CD1c-positive myeloid dendritic cell (primary cell): ENCODE measurements around the gene WDR5.

Experiments used
- DNase-seq: peaks from one replicate; pipeline ENCODE4 v3.0.0-alpha.2; 2016; ENCODE audit errors: extremely low spot score

WDR5 gene

GRCh38 chr9:134158753-134159392, 23.0 kb downstream of the WDR5 start:
- DNase-seq = no peak

- no peak for DNase-seq
Measured at GRCh38 chr9:134159566-134160245, 23.8 kb downstream of the WDR5 start.

GRCh38 chr9:134161647-134162046, 25.8 kb downstream of the WDR5 start:
- DNase-seq = no peak

- no peak for DNase-seq
Measured at GRCh38 chr9:134162212-134162775, 26.4 kb downstream of the WDR5 start.

- DNase-seq = no peak
Measured at GRCh38 chr9:134162926-134163370, 27.1 kb downstream of the WDR5 start.

- DNase-seq = peak; percentile 54
Measured at GRCh38 chr9:134163371-134164196, 27.7 kb downstream of the WDR5 start.

GRCh38 chr9:134164879-134165278, 29.0 kb downstream of the WDR5 start:
- DNase-seq = no peak

- DNase-seq = no peak
Measured at GRCh38 chr9:134165357-134166315, 29.8 kb downstream of the WDR5 start.

GRCh38 chr9:134166374-134166773, 30.5 kb downstream of the WDR5 start:
- DNase-seq = no peak

GRCh38 chr9:134167530-134167931, 31.6 kb downstream of the WDR5 start:
- no peak for DNase-seq

- DNase-seq = no peak
Measured at GRCh38 chr9:134168757-134169550, 33.1 kb downstream of the WDR5 start.

- no peak for DNase-seq
Measured at GRCh38 chr9:134169724-134170401, 34.0 kb downstream of the WDR5 start.

GRCh38 chr9:134170532-134171315, 34.8 kb downstream of the WDR5 start:
- no peak for DNase-seq

GRCh38 chr9:134171316-134172197, 35.7 kb downstream of the WDR5 start:
- no peak for DNase-seq

GRCh38 chr9:134172198-134173126, 36.6 kb downstream of the WDR5 start:
- DNase-seq = no peak

GRCh38 chr9:134173127-134174072, 37.5 kb downstream of the WDR5 start:
- DNase-seq = no peak
